BJ (cell line): ENCODE data around the gene KDM4C. TPM values are rescaled to one million over a fixed set of nuclear protein-coding genes. Genes with fewer than 3 reads are reported as not detected.
A peak's percentile ranks its signal among the peaks of the same experiment; 100 is the strongest.
"Not testable (repeated sequence)": the region's sequence is repeated elsewhere in the genome, so short reads cannot be mapped to it uniquely, and the experiment has no call there.

Experiments used
- CTCF ChIA-PET: fragments of 350-600 bp; formaldehyde crosslinking; extraction: SDS; loops from one replicate; lab custom pipeline; 2021; ENCODE audit warnings: antibody characterized with exemption, inconsistent platforms; lab: Yijun Ruan, JAX
- POLR2A ChIA-PET: fragments of 300-600 bp; sonication (Branson Sonifier 250); formaldehyde crosslinking; extraction: SDS; loops from one replicate; lab custom pipeline; 2021; ENCODE audit warnings: antibody characterized with exemption; lab: Charles Lee
- DNase-seq: peaks from one replicate; pipeline ENCODE4 v3.0.0-alpha.2; 2011; ENCODE audit warnings: low read depth
- H3K27me3 ChIP-seq: 2 replicates; pipeline ENCODE4 v1.6.0; 2011; ENCODE audit warnings: low read length; ENCODE audit not compliant: control insufficient read depth, insufficient read depth
- H3K36me3 ChIP-seq: 2 replicates; pipeline ENCODE4 v1.5.1; 2011; ENCODE audit warnings: low read length; ENCODE audit not compliant: control insufficient read depth, insufficient read depth
- H3K4me3 ChIP-seq: 2 replicates; pipeline ENCODE4 v1.5.1; 2011; ENCODE audit warnings: low read depth, mild to moderate bottlenecking, control low read depth, low read length
- CTCF ChIP-seq: IDR thresholded peaks from 2 replicates; pipeline ENCODE4 v1.5.1; 2011; ENCODE audit warnings: low read depth, mild to moderate bottlenecking, control low read depth, inconsistent platforms, low read length, moderate library complexity; ENCODE audit not compliant: insufficient read depth
- polyA plus RNA-seq: library from polyadenylated mRNA; depleted of rRNA; stranded (reverse); fragments of >200 nt; gene quantifications from 2 replicates; pipeline ENCODE4 v1.2.3, GENCODE V29; 2011

KDM4C gene
- polyA plus RNA-seq, 1 experiment: 11.3 TPM

GRCh38 chr9:6790866-6791265 is 33.1 kb downstream of the KDM4C start:
- TF ChIP-seq CTCF: no peak
- H3K36me3 ChIP-seq: no peaks in the 10 kb centered on the region
- CTCF ChIA-PET: no interaction called here
- H3K27me3 ChIP-seq: no peaks in the 10 kb centered on the region
- H3K4me3 ChIP-seq: no peak overlapping the region
- POLR2A ChIA-PET: no interaction called here
- DNase-seq: no peak

- Histone ChIP-seq H3K36me3 (no peaks in the 10 kb centered on the region), H3K4me3 (no peak overlapping the region), H3K27me3 (no peaks in the 10 kb centered on the region)
- DNase-seq: no peak
- CTCF ChIA-PET: interaction anchor here (0.7 kb wide), 1 partner anchor 12 kb away, joined by 5 read pairs; no protein-coding TSS in a partner anchor
- no peak for TF ChIP-seq CTCF
- POLR2A ChIA-PET: no interaction called here
Observed at GRCh38 chr9:6793203-6793602, 35.4 kb downstream of the KDM4C start.

- no peaks in the 10 kb centered on the region for H3K36me3 ChIP-seq
- no peak for DNase-seq
Observed at GRCh38 chr9:6794936-6795335, 37.2 kb downstream of the KDM4C start.

GRCh38 chr9:6802926-6803325 is 45.2 kb downstream of the KDM4C start:
- Histone ChIP-seq H3K27me3 (no peaks in the 10 kb centered on the region), H3K4me3 (no peak overlapping the region), H3K36me3 (0 out of 2 replicates have a peak, but pooled peaks cover 3% of the 10 kb centered on the region)
- no peak for DNase-seq
- ChIA-PET POLR2A (no interaction called here), CTCF (no interaction called here)
- no peak for TF ChIP-seq CTCF

More at GRCh38 chr9:6794936-6795335, 37.2 kb downstream of the KDM4C start:
- Histone ChIP-seq H3K4me3 (no peak overlapping the region), H3K27me3 (no peaks in the 10 kb centered on the region)
- POLR2A ChIA-PET: interaction anchor here (1.1 kb wide), 1 partner anchor 79 kb away, joined by 3 read pairs; no protein-coding TSS in a partner anchor
- no peak for TF ChIP-seq CTCF
- CTCF ChIA-PET: no interaction called here

GRCh38 chr9:6805532-6805931 is 47.8 kb downstream of the KDM4C start:
- ChIA-PET POLR2A (no interaction called here), CTCF (interaction anchor here (0.6 to 1.5 kb wide), 2 partner anchors 11 to 24 kb away, joined by 3 to 4 read pairs; no protein-coding TSS in a partner anchor)
- no peaks in the 10 kb centered on the region for H3K27me3 ChIP-seq
- peak; percentile 8 for DNase-seq
- no peak overlapping the region for H3K4me3 ChIP-seq
- 0 out of 2 replicates have a peak, but pooled peaks cover 3% of the 10 kb centered on the region for H3K36me3 ChIP-seq
- TF ChIP-seq CTCF: no peak

- H3K36me3 ChIP-seq, H3K4me3 ChIP-seq, H3K27me3 ChIP-seq, POLR2A ChIA-PET, DNase-seq, CTCF ChIA-PET: not testable (repeated sequence)
Observed at GRCh38 chr9:6806318-6806717, 48.5 kb downstream of the KDM4C start.

GRCh38 chr9:6807669-6808068 is 49.9 kb downstream of the KDM4C start:
- DNase-seq, H3K36me3 ChIP-seq, H3K4me3 ChIP-seq, CTCF ChIA-PET, H3K27me3 ChIP-seq, POLR2A ChIA-PET: not testable (repeated sequence)
